ENCODE measurements around the gene PDSS2.

The PDSS2 gene

GRCh38 chr6:107441682-107442081 lies 17.7 kb downstream of the PDSS2 start:
- no peak overlapping the region for H3K4me3 ChIP-seq (ENCODE audit: low read depth, low read length)
- no peak for DNase-seq (ENCODE audit: low read depth)
- TF ChIP-seq POLR2A (IDR thresholded peaks at IDR 0.05; ENCODE audit: extremely low read depth, insufficient read length) (no peak), MAX (IDR thresholded peaks at IDR 0.05; ENCODE audit: low read depth, low read length) (no peak), MYC (IDR thresholded peaks at IDR 0.05; ENCODE audit: low read depth, low read length) (no peak), CTCF (IDR thresholded peaks at IDR 0.05; ENCODE audit: low read depth, low read length) (no peak)

GRCh38 chr6:107440936-107441335 lies 18.4 kb downstream of the PDSS2 start:
- TF ChIP-seq MAX (IDR thresholded peaks at IDR 0.05; ENCODE audit: low read depth, low read length) = no peak
- no peak for TF ChIP-seq MYC (IDR thresholded peaks at IDR 0.05; ENCODE audit: low read depth, low read length)
- no peak for TF ChIP-seq CTCF (IDR thresholded peaks at IDR 0.05; ENCODE audit: low read depth, low read length)
- no peak for TF ChIP-seq POLR2A (IDR thresholded peaks at IDR 0.05; ENCODE audit: extremely low read depth, insufficient read length)
- no peak overlapping the region for H3K4me3 ChIP-seq (ENCODE audit: low read depth, low read length)

GRCh38 chr6:107439406-107439805 lies 20.0 kb downstream of the PDSS2 start:
- no peak overlapping the region for H3K4me3 ChIP-seq (ENCODE audit: low read depth, low read length)
- no peak for DNase-seq (ENCODE audit: low read depth)
- TF ChIP-seq MAX (IDR thresholded peaks at IDR 0.05; ENCODE audit: low read depth, low read length) (no peak), POLR2A (IDR thresholded peaks at IDR 0.05; ENCODE audit: extremely low read depth, insufficient read length) (no peak), MYC (IDR thresholded peaks at IDR 0.05; ENCODE audit: low read depth, low read length) (no peak), CTCF (IDR thresholded peaks at IDR 0.05; ENCODE audit: low read depth, low read length) (no peak)

More at GRCh38 chr6:107440936-107441335, 18.4 kb downstream of the PDSS2 start:
- DNase-seq (ENCODE audit: low read depth) = no peak

GRCh38 chr6:107437691-107438090 lies 21.7 kb downstream of the PDSS2 start:
- H3K4me3 ChIP-seq (ENCODE audit: low read depth, low read length) = no peak overlapping the region
- TF ChIP-seq MAX (IDR thresholded peaks at IDR 0.05; ENCODE audit: low read depth, low read length) = no peak
- no peak for TF ChIP-seq POLR2A (IDR thresholded peaks at IDR 0.05; ENCODE audit: extremely low read depth, insufficient read length)
- no peak for TF ChIP-seq MYC (IDR thresholded peaks at IDR 0.05; ENCODE audit: low read depth, low read length)
- TF ChIP-seq CTCF (IDR thresholded peaks at IDR 0.05; ENCODE audit: low read depth, low read length) = no peak
- no peak for DNase-seq (ENCODE audit: low read depth)

GRCh38 chr6:107436881-107437280 lies 22.5 kb downstream of the PDSS2 start:
- H3K4me3 ChIP-seq (ENCODE audit: low read depth, low read length) = no peak overlapping the region
- no peak for TF ChIP-seq MAX (IDR thresholded peaks at IDR 0.05; ENCODE audit: low read depth, low read length)
- TF ChIP-seq POLR2A (IDR thresholded peaks at IDR 0.05; ENCODE audit: extremely low read depth, insufficient read length) = no peak
- TF ChIP-seq CTCF (IDR thresholded peaks at IDR 0.05; ENCODE audit: low read depth, low read length) = no peak
- no peak for TF ChIP-seq MYC (IDR thresholded peaks at IDR 0.05; ENCODE audit: low read depth, low read length)
- no peak for DNase-seq (ENCODE audit: low read depth)

- TF ChIP-seq CTCF (IDR thresholded peaks at IDR 0.05; ENCODE audit: low read depth, low read length) = no peak
- TF ChIP-seq MYC (IDR thresholded peaks at IDR 0.05; ENCODE audit: low read depth, low read length) = no peak
- TF ChIP-seq POLR2A (IDR thresholded peaks at IDR 0.05; ENCODE audit: extremely low read depth, insufficient read length) = no peak
- TF ChIP-seq MAX (IDR thresholded peaks at IDR 0.05; ENCODE audit: low read depth, low read length) = no peak
- DNase-seq (ENCODE audit: low read depth) = no peak
- no peak overlapping the region for H3K4me3 ChIP-seq (ENCODE audit: low read depth, low read length)
Observed at GRCh38 chr6:107435798-107436197, 23.6 kb downstream of the PDSS2 start.
